PC-3 (cell line): ENCODE results near the gene TIMM44. TPM values are rescaled to one million over a fixed set of nuclear protein-coding genes. Genes with fewer than 3 reads are reported as not detected.

ENCODE experiments used
- ATAC-seq: fragments of 200-7000 bp; cut with Tn5 transposase; 2 replicates; pipeline ENCODE4 v1.9.1; 2020; ENCODE audit warnings: mild to moderate bottlenecking, moderate library complexity
- BruUV-seq: library from RNA; stranded (reverse); fragments of 400-500 nt; replicated peaks from 2 replicates; lab custom pipeline; 2021; lab: Mats Ljungman, UMichigan
- CTCF ChIA-PET: fragments of 300-600 bp; sonication (Branson Sonifier 250); formaldehyde crosslinking; loops from one replicate; lab custom pipeline; 2022; ENCODE audit warnings: antibody characterized with exemption; lab: Charles Lee
- POLR2A ChIA-PET: fragments of 300-600 bp; sonication (Branson Sonifier 250); formaldehyde crosslinking; loops from one replicate; lab custom pipeline; 2022; ENCODE audit warnings: antibody characterized with exemption; ENCODE audit not compliant: unreplicated experiment; lab: Charles Lee
- DNase-seq: peaks from one replicate; pipeline ENCODE4 v3.0.0-alpha.2; 2015
- H2AFZ ChIP-seq: fragments of 300-600 bp; sonication (generic); 2 replicates; pipeline ENCODE4 v1.6.0; 2016; ENCODE audit warnings: antibody characterized with exemption, low read length
- H3F3A ChIP-seq: fragments of 300-600 bp; sonication (generic); one replicate; pipeline ENCODE4 v1.6.0; 2017; ENCODE audit warnings: antibody characterized with exemption, low read length, control low read depth, mild to moderate bottlenecking; ENCODE audit not compliant: unreplicated experiment
- H3K27ac ChIP-seq: fragments of 300-600 bp; sonication (generic); 2 replicates; pipeline ENCODE4 v1.5.1; 2016; ENCODE audit warnings: mild to moderate bottlenecking, low read length
- H3K27me3 ChIP-seq: fragments of 300-600 bp; sonication (generic); 2 replicates; pipeline ENCODE4 v1.6.1; 2016; ENCODE audit warnings: low read length, mixed read lengths
- H3K36me3 ChIP-seq: fragments of 300-600 bp; sonication (generic); 2 replicates; pipeline ENCODE4 v1.6.1; 2016; ENCODE audit warnings: low read depth, mixed run types, low read length, mixed read lengths
- H3K4me1 ChIP-seq: fragments of 300-600 bp; sonication (generic); 2 replicates; pipeline ENCODE4 v1.5.1; 2016; ENCODE audit warnings: low read length; ENCODE audit not compliant: insufficient read depth
- H3K4me2 ChIP-seq: fragments of 300-600 bp; sonication (generic); 2 replicates; pipeline ENCODE4 v1.6.0; 2016; ENCODE audit warnings: low read length
- H3K4me3 ChIP-seq: fragments of 300-600 bp; sonication (generic); 2 replicates; pipeline ENCODE4 v1.5.1; 2016; ENCODE audit warnings: mild to moderate bottlenecking, low read length, mixed read lengths
- H3K79me2 ChIP-seq: fragments of 300-600 bp; sonication (generic); 2 replicates; pipeline ENCODE4 v1.6.1; 2017; ENCODE audit warnings: low read length, mixed read lengths
- H3K9ac ChIP-seq: fragments of 300-600 bp; sonication (generic); 2 replicates; pipeline ENCODE4 v1.6.0; 2016; ENCODE audit warnings: mild to moderate bottlenecking, low read length
- H3K9me2 ChIP-seq: fragments of 300-600 bp; sonication (generic); replicated peaks from 2 replicates; pipeline ENCODE4 v1.6.1; 2016; ENCODE audit warnings: mixed run types, low read length, mixed read lengths
- H3K9me3 ChIP-seq: fragments of 300-600 bp; sonication (generic); 2 replicates; pipeline ENCODE4 v1.6.1; 2016; ENCODE audit warnings: low read length, mixed read lengths
- H4K20me1 ChIP-seq: fragments of 300-600 bp; sonication (generic); 2 replicates; pipeline ENCODE4 v1.6.1; 2016; ENCODE audit warnings: low read length, mixed read lengths
- EZH2 ChIP-seq: fragments of 300-600 bp; sonication (generic); IDR thresholded peaks from one replicate; pipeline ENCODE4 v1.6.1; 2017; ENCODE audit warnings: antibody characterized with exemption, mild to moderate bottlenecking, low read length; ENCODE audit not compliant: unreplicated experiment
- EZH2phosphoT487 ChIP-seq: fragments of 300-600 bp; sonication (generic); IDR thresholded peaks from 2 replicates; pipeline ENCODE4 v1.6.1; 2018; ENCODE audit warnings: mild to moderate bottlenecking, antibody characterized with exemption, low read length, borderline replicate concordance
- intact Hi-C: fragments of 100-400 bp; cut with micrococcal nuclease; formaldehyde crosslinking; loops from 2 replicates; pipeline ENCODE4 v1.9.0; 2023
- total RNA-seq: library from RNA; depleted of rRNA; stranded (reverse); fragments of >200 nt; gene quantifications from 2 replicates; pipeline ENCODE4 v1.2.3, GENCODE V29; 2014
- TF ChIP-seq, protein P1 (sequence below): fragments of 300-600 bp; sonication (generic); conservative IDR thresholded peaks from 2 replicates; pipeline ENCODE4 v1.5.1; 2017; ENCODE audit warnings: antibody characterized with exemption, low read depth, mild to moderate bottlenecking, low read length

The TIMM44 gene
- total RNA-seq, 1 experiment from 2014 or later, result 191 TPM

DNA sequence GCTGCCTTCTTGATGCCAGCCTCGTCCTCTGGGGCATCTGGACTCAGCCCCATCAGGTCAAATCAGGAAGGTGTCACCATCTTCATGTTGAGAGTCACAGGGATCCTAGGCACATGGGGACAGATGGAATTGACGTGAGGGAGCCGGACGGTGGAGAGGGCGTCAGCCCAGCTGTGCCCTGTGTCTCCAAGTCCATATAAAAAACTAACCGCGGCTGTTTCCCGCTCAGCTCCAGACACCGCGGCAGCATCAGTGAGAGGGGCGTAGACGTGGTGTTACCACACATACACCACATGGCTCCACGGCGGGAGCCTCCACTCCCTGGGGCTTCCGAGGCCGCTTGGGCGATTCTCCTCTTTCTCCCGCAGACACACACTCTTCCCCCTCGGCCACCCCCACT is 63.6 kb downstream of the TIMM44 start:
- CTCF ChIA-PET, result no interaction called here
- POLR2A ChIA-PET, result no interaction called here
- Histone ChIP-seq H3K36me3 (no peaks in the 10 kb centered on the region), H3F3A (no peaks in the 10 kb centered on the region), H3K4me2 (no peak overlapping the region), H3K4me1 (no peaks in the 10 kb centered on the region), H3K9me2 (no peaks in the 10 kb centered on the region), H4K20me1 (no peaks in the 10 kb centered on the region), H3K9me3 (no peaks in the 10 kb centered on the region), H3K9ac (no peak overlapping the region), H2AFZ (no peak overlapping the region), H3K27me3 (no peaks in the 10 kb centered on the region), H3K4me3 (no peak overlapping the region), H3K27ac (no peak overlapping the region), H3K79me2 (no peaks in the 10 kb centered on the region)
- DNase-seq (no peak), ATAC-seq (no peak)
- intact Hi-C loops, result no loop called here
- TF ChIP-seq EZH2phosphoT487 (no peak), EZH2 (no peak)
- TF ChIP-seq, protein P1, sequence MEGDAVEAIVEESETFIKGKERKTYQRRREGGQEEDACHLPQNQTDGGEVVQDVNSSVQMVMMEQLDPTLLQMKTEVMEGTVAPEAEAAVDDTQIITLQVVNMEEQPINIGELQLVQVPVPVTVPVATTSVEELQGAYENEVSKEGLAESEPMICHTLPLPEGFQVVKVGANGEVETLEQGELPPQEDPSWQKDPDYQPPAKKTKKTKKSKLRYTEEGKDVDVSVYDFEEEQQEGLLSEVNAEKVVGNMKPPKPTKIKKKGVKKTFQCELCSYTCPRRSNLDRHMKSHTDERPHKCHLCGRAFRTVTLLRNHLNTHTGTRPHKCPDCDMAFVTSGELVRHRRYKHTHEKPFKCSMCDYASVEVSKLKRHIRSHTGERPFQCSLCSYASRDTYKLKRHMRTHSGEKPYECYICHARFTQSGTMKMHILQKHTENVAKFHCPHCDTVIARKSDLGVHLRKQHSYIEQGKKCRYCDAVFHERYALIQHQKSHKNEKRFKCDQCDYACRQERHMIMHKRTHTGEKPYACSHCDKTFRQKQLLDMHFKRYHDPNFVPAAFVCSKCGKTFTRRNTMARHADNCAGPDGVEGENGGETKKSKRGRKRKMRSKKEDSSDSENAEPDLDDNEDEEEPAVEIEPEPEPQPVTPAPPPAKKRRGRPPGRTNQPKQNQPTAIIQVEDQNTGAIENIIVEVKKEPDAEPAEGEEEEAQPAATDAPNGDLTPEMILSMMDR, result no peak
- BruUV-seq, result no TSS peak

DNA sequence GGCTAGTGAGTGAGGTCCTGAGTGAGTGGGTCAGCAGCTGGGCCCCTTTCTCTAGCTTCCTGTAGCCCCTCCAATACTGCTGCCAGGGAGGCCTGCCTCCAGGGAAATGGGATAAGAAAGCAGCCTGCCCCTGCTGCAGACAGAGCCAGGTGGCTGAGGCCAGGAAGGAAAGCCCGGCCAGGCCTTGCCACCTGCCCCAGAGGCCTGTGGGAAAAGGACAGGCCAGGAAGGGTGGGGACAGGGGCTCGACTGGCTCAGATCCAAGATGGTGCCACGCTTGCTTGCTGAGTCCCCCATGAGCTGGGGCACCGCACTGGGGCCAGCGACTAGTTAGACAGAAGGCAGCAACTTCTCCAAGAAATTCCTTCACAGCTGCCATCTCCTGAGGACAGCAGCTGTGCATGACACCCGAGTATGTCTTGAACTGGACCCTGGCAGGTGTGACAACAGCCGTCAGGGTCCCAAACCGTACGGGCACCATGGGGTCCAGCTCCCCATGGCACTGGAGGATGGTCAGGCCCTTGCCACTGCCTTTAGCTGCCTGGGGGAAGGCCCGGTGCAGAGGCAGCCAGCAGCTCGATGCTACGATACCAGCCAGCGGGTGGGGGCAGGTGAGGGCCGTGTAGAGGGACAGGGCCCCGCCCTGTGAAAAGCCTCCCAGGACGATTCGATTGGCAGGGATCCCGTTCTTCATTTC is 64.2 kb downstream of the TIMM44 start:
- DNase-seq (no peak), ATAC-seq (no peak)
- intact Hi-C loops, result no loop called here
- Histone ChIP-seq H3K9me3 (no peaks in the 10 kb centered on the region), H2AFZ (no peak overlapping the region), H3K9ac (no peak overlapping the region), H3K79me2 (no peaks in the 10 kb centered on the region), H3K4me3 (no peak overlapping the region), H3K4me2 (no peak overlapping the region), H3K27ac (no peak overlapping the region), H3K9me2 (no peaks in the 10 kb centered on the region), H3K27me3 (no peaks in the 10 kb centered on the region), H3K36me3 (no peaks in the 10 kb centered on the region), H4K20me1 (no peaks in the 10 kb centered on the region), H3F3A (no peaks in the 10 kb centered on the region), H3K4me1 (no peaks in the 10 kb centered on the region)
- ChIA-PET CTCF (no interaction called here), POLR2A (no interaction called here)
- no peak for TF ChIP-seq EZH2phosphoT487
- TF ChIP-seq EZH2, result no peak
- TF ChIP-seq, protein P1, result no peak
- no TSS peak for BruUV-seq

DNA sequence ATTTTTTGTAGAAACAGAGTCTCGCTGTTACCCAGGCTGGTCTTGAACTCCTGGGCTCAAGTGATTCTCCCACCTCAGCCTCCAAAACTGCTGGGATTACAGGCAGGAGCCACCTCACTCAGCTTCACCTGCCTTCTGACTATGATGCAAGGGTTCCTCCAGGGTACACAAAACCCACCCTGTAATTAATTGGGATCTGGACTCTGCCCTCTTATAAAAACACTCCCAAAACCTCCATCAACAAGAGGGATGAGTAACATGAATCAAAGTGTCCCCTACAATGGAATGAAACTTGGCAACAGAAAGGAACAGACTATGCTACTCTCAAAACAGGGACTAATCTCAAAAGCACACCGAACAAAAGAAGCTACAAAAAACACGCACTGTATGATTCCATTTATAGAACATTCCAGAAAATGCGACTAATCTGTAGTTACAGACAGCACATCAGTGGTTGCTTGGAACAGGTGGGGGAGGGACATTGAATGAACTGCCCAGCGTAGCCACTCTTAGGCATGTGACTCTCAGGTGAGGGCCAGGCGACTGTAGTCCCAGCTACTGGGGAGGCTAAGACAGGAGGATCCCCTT is 66.1 kb downstream of the TIMM44 start:
- Histone ChIP-seq H3F3A (no peaks in the 10 kb centered on the region), H3K79me2 (no peaks in the 10 kb centered on the region), H3K4me1 (peaks cover 7% of the 10 kb centered on the region; the same call in 1 of the 2 replicates), H3K9ac (no peak overlapping the region), H3K9me3 (no peaks in the 10 kb centered on the region), H3K27ac (no peak overlapping the region), H2AFZ (no peak overlapping the region), H3K4me2 (no peak overlapping the region), H3K9me2 (no peaks in the 10 kb centered on the region), H3K36me3 (no peaks in the 10 kb centered on the region), H3K4me3 (no peak overlapping the region), H4K20me1 (no peaks in the 10 kb centered on the region), H3K27me3 (no peaks in the 10 kb centered on the region)
- ChIA-PET CTCF (no interaction called here), POLR2A (no interaction called here)
- ATAC-seq (no peak), DNase-seq (no peak)
- TF ChIP-seq EZH2 (no peak), EZH2phosphoT487 (no peak)
- TF ChIP-seq, protein P1, result no peak
- no TSS peak for BruUV-seq
- intact Hi-C loops, result no loop called here
